ENCODE measurements around the gene KRT222.

DNA sequence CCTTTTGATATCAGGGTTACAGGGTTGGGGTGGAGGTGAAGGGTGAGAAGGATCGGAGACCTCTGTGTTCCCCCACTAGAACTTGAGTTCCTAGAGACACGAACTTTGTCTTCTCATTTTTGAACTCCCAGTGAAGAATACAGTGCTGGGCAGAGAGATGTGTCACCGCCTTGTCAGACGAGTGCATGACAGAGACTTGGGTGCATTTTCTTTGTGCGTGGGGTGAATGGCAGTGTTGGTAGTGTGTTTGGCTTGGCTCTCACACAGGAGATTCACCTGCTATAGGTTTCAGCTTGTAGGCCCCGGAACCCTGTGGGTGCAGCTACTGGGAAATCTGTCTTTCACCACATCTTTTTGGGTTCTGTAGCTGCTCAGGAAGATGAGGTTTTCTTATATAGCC, 59.7 kb downstream of the KRT222 start:
- TF ChIP-seq GATA3 (IDR thresholded peaks at IDR 0.05; ENCODE audit: low read depth, low read length) (no peak), GATA2 (IDR thresholded peaks at IDR 0.05; ENCODE audit: low read depth, low read length) (no peak)
